ENCODE data around the gene SDHAF2.

Gene SDHAF2

DNA sequence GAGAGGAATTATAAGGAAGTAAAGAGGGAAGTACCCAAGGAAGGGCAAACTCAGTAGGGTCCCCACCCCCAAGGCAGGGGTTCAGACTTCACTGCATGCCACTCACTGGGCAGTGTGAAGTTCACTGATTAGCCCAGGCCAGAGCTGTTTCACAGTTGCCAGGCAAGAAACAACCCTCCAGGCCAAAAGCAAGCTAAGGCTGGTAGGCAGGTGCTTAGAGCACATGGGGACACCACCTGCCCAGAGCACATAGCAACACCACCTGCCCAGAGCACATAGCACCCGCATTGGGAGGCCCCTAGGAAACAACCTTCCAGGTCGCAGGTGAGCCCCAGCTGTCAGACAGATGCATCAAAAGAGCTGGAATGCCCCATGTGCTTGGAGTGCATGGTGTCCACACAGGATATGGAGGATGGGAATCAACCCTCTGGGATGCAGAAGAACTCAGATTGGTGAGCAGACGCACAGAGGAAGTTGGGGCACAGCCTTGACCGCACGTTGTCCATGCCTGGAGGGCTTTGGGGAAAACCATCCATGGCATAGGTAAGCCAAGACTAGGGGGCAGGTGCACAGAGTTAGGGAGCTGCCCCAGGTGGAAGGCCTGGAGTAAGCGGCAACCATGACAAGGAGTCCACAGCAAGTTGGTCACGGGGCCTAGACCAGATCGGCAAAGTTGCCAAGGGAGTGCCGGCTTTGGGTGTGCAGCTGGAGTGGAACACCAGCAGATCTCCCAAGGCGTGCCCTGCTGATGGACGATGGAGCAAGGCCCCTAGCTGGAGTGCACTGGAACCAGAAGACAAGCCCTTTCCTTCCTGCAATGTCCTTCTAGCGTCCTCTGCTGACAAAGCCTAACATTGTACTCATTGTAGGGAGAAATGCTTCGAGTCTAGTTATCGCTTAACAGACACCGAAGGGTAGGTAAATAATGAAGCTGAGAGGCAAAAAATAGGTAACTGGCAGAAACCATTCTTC lies 45.4 kb upstream of the SDHAF2 start:
- Histone ChIP-seq H3K4me3 (ENCODE audit: low read length) (no peak overlapping the region), H3F3A (ENCODE audit: insufficient read depth, low read length) (no peaks in the 10 kb centered on the region), H3K9me2 (replicated peaks; ENCODE audit: insufficient read depth, low read length) (no peaks in the 10 kb centered on the region), H3K9me3 (replicated peaks; ENCODE audit: insufficient read depth, low read length) (no peaks in the 10 kb centered on the region), H2AFZ (ENCODE audit: low read length) (no peak overlapping the region), H3K79me2 (ENCODE audit: low read length) (no peaks in the 10 kb centered on the region), H3K9ac (ENCODE audit: low read length) (no peak overlapping the region), H4K20me1 (ENCODE audit: insufficient read depth, low read length) (no peaks in the 10 kb centered on the region), H3K4me2 (ENCODE audit: low read depth, low read length) (no peak overlapping the region), H3K27me3 (replicated peaks; ENCODE audit: insufficient read depth, low read length) (no peaks in the 10 kb centered on the region), H3K27ac (ENCODE audit: low read length) (no peak overlapping the region), H3K4me1 (ENCODE audit: low read length) (no peaks in the 10 kb centered on the region), H3K36me3 (replicated peaks; ENCODE audit: insufficient read depth, low read length) (no peaks in the 10 kb centered on the region)
- TF ChIP-seq CTCF (IDR thresholded peaks at IDR 0.05; ENCODE audit: low read length) (0 out of 2 replicates have a peak, but pooled peaks have one; percentile 3), EZH2 (optimal IDR thresholded peaks at IDR 0.05; ENCODE audit: low read depth, low read length) (no peak)
- no peak for DNase-seq

GRCh38 chr11:61390161-61390560 lies 39.8 kb upstream of the SDHAF2 start:
- Histone ChIP-seq H3K4me3 (ENCODE audit: low read length) (no peak overlapping the region), H3K9me2 (replicated peaks; ENCODE audit: insufficient read depth, low read length) (no peaks in the 10 kb centered on the region)

DNA sequence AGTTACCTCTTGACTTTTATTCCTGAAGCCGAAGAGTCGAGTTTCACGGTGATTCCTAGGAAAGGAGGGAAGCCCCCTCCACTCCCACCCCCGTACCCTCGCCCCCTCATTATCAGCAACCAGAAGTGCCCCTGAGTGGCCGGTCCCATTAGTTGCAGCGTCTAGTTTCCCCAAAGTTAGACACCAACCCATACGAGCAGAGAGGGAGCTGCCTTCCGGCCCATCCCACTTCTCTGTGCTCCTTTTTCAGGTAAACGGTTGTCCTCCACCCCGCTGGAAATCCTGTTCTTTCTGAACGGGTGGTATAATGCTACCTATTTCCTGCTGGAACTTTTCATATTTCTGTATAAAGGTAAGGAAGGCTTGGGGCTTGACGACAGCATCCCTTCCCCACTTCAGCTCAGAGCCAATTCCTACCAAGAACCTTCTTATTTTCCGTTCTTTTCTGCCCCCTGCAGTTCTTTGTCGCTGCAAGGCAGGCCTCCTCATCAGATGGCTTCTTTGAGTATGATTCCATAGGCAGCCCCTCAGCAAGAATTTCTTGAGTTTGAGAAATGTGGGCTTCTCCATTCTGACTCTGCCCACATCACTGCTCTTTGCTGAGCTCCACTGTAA lies 36.8 kb upstream of the SDHAF2 start:
- no peaks in the 10 kb centered on the region for H3K9me2 ChIP-seq (replicated peaks; ENCODE audit: insufficient read depth, low read length)
- H2AFZ ChIP-seq (ENCODE audit: low read length): peak overlapping the region; percentile 95
- H3K27me3 ChIP-seq (replicated peaks; ENCODE audit: insufficient read depth, low read length): no peaks in the 10 kb centered on the region
- TF ChIP-seq CTCF (IDR thresholded peaks at IDR 0.05; ENCODE audit: low read length): peak; percentile 33; the same call in 1 of the 2 replicates
- no peak for TF ChIP-seq EZH2phosphoT487 (IDR thresholded peaks at IDR 0.05; ENCODE audit: low read length)
- TF ChIP-seq EZH2 (optimal IDR thresholded peaks at IDR 0.05; ENCODE audit: low read depth, low read length): no peak
- no peaks in the 10 kb centered on the region for H3K9me3 ChIP-seq (replicated peaks; ENCODE audit: insufficient read depth, low read length)
- peak; percentile 34 for DNase-seq
- H3K4me3 ChIP-seq (ENCODE audit: low read length): peak overlapping the region; percentile 74
- H3F3A ChIP-seq (ENCODE audit: insufficient read depth, low read length): peaks cover 9% of the 10 kb centered on the region; the same call in 1 of the 2 replicates
- peak overlapping the region; percentile 73 for H3K4me2 ChIP-seq (ENCODE audit: low read depth, low read length)
- no peak overlapping the region; the same call in 1 of the 2 replicates for H3K27ac ChIP-seq (ENCODE audit: low read length)
- H4K20me1 ChIP-seq (ENCODE audit: insufficient read depth, low read length): no peaks in the 10 kb centered on the region
- H3K4me1 ChIP-seq (ENCODE audit: low read length): peaks cover 4% of the 10 kb centered on the region; the same call in 1 of the 2 replicates
- H3K79me2 ChIP-seq (ENCODE audit: low read length): 0 out of 2 replicates have a peak, but pooled peaks cover 7% of the 10 kb centered on the region
- H3K9ac ChIP-seq (ENCODE audit: low read length): peak overlapping the region; percentile 64
- H3K36me3 ChIP-seq (replicated peaks; ENCODE audit: insufficient read depth, low read length): no peaks in the 10 kb centered on the region

More at GRCh38 chr11:61390161-61390560, 39.8 kb upstream of the SDHAF2 start:
- no peaks in the 10 kb centered on the region for H3K36me3 ChIP-seq (replicated peaks; ENCODE audit: insufficient read depth, low read length)
- H3K9ac ChIP-seq (ENCODE audit: low read length): no peak overlapping the region
- no peak overlapping the region for H2AFZ ChIP-seq (ENCODE audit: low read length)
- H3K27me3 ChIP-seq (replicated peaks; ENCODE audit: insufficient read depth, low read length): no peaks in the 10 kb centered on the region
- no peak for DNase-seq
- peaks cover 4% of the 10 kb centered on the region; the same call in 1 of the 2 replicates for H3K4me1 ChIP-seq (ENCODE audit: low read length)
- H3K4me2 ChIP-seq (ENCODE audit: low read depth, low read length): no peak overlapping the region
- TF ChIP-seq CTCF (IDR thresholded peaks at IDR 0.05; ENCODE audit: low read length) (no peak), EZH2phosphoT487 (IDR thresholded peaks at IDR 0.05; ENCODE audit: low read length) (no peak), EZH2 (optimal IDR thresholded peaks at IDR 0.05; ENCODE audit: low read depth, low read length) (no peak)
- no peak overlapping the region for H3K27ac ChIP-seq (ENCODE audit: low read length)
- peaks cover 9% of the 10 kb centered on the region; the same call in 1 of the 2 replicates for H3F3A ChIP-seq (ENCODE audit: insufficient read depth, low read length)
- H3K9me3 ChIP-seq (replicated peaks; ENCODE audit: insufficient read depth, low read length): no peaks in the 10 kb centered on the region
- H3K79me2 ChIP-seq (ENCODE audit: low read length): 0 out of 2 replicates have a peak, but pooled peaks cover 6% of the 10 kb centered on the region
- no peaks in the 10 kb centered on the region for H4K20me1 ChIP-seq (ENCODE audit: insufficient read depth, low read length)
